ENCODE results near the gene CENPC.
"Not testable (repeated sequence)": the region's sequence is repeated elsewhere in the genome, so short reads cannot be mapped to it uniquely, and the experiment has no call there.

The CENPC gene

GRCh38 chr4:67549123-67549522, 3.8 kb upstream of the CENPC start:
- no peak for DNase-seq

DNA sequence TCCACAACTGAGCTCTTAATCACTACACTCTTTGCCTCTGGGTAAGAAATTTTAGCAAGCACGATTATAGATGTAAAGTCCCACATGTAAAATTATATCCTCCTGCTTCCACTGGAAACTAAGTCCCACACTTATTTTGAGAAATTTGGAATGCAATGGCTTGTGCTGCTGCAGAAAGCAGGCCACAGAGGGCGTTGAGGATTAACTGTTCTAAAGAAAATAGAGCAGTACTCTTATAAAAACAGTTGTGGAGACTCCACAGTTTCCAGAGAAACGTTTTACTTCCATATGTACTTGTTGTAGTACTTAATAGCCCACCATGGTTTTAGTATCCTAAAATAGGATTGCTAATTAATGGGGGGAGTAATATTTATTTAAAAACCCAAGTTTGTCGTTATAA, 1.7 kb upstream of the CENPC start:
- no peak for DNase-seq

- DNase-seq = no peak
These were observed 677 bp upstream of the CENPC start for GRCh38 chr4:67546004-67546356.

- DNase-seq = no peak
These were observed 3.2 kb downstream of the CENPC start for GRCh38 chr4:67542076-67542475.

- DNase-seq = no peak
These were observed 5.5 kb downstream of the CENPC start for GRCh38 chr4:67539830-67540229.

DNA sequence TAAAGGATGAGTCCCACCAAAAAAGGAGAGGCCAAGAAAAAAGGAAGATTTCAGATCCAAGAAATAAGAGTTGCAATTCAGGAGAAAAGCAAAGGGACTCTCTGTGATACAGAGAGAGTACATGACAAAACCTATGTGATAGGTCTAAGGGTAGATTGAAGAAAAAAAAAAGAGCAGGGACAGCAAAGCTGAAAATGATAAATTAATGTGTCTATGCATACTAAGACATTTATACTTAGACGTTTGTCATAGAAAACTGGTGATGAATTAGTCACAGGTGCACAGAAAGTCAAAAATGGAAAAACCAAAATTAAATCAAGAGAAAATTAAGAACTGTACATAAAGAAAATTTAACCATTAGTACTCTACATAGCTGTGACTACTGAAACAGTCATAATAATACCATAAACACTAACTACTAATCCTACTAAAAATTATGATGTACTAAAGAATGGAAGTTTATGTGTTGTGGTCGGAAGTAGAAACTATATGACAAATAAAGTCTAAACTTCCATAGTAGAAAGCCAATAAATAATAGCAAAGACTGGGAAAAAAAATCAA, 9.9 kb downstream of the CENPC start:
- no peak for DNase-seq

DNA sequence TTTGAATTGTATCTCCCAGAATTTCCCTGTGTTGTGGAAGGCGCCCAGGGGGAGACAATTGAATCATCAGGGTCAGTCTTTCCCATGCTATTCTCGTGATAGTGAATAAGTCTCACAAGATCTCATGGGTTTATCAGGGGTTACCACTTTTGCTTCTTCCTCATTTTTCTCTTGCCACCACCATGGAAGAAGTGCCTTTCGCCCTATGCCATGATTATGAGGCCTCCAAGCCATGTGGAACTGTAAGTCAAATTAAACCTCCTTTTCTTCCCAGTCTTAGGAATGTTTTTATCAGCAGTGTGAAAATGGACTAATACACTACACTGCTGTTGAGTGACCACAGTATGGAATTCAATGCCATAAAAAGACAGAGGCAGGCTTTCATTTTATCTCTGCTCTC, 12.2 kb downstream of the CENPC start:
- DNase-seq = no peak

- not testable (repeated sequence) for DNase-seq
These were observed 12.9 kb downstream of the CENPC start for GRCh38 chr4:67532397-67532796.

DNA sequence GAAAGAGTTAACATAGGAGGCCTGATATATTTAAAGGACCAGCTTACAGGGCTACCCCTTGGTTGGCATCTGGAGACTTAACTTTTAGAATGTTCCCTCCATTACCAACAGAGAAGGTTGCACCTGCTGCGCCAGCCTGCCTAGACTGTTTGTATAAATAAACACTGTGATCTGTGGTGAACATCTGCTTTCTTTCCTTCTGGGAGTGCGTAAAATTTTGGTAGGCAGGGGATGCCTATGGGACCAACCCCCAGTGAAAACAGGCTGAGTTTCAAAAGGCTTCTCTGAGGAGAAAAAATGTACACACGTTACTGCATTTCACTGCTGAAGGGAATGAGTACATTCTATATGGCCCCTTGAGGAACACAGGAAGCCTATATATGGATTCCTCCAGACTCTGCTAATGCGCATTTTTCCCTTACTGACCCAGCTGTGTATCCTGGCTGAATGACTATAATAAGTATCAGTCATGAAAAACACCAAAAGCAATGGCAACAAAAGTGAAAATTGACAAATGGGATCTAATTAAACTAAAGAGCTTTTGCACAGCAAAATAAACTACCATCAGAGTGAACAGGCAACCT, 13.8 kb downstream of the CENPC start:
- no peak for DNase-seq

GRCh38 chr4:67524140-67524539, 21.2 kb downstream of the CENPC start:
- not testable (repeated sequence) for DNase-seq

DNA sequence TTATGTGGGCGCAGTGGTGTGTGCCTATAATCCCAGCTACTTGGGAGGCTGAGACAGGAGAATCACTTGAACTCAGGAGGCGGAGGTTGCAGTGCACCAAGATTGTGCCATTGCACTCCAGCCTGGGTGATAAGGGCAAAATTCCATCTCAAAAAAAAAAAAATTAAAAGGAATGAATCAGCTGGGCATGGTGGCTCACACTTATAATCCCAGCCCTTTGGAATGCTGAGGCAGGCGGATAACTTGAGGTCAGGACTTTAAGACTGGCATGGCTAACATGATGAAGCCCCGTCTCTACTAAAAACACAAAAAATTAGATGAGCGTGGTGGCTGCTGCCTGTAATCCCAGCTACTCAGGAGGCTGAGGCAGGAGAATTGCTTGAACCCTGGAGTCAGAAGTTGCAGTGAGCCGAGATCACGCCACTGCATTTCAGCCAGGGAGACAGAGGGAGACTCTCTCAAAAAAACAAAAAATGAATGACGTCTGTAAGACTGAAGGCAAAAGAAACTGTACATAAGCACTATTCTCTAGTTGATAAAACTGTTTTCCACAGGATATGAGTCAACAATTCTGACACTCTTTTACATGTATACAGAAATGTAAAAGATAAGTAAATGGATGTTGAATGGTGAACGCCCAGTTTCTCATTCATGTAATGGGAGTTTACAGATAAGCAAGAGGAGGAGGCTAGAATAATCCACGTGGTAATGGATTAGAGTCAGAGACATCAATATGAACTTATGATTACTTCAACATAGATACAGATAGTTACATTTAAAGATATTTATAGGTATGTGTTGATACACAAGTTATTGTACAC, 22.2 kb downstream of the CENPC start:
- DNase-seq = no peak

DNA sequence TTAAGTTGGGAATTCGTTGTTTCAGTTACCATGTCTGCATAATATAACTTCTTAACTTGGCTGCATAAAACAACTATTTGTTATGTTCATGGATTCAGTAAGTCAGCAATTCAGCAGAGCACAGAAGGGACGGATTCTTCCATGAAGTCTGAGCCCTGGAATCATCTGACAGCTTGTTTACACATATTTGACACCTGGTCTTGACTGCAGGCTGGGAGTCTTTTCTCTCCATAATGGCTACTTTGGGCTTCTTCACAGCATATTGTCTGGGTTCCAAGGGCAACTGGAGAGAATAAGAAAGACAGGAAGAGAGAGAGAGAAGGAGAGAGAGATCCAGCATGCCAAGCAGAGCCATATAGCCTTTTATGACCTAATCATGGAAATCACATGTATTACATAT, 23.1 kb downstream of the CENPC start:
- DNase-seq = no peak

DNA sequence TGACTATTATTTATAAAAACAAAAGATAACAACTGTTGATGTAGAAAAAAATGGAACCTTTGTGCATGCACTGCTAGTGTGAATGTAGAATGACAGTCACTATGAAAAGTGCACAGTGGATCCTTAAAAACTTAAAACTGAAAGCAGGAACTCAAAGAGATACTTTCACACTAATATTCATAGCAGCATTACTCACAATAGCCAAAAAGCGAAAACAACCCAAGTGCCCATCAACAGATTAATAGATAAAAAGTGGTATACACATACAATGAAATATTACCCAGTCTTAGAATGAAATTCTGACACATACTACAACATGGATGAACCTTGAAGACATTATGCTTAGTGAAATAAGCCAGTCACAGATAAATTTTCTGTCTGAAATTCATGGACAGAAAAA, 23.8 kb downstream of the CENPC start:
- DNase-seq = no peak

DNA sequence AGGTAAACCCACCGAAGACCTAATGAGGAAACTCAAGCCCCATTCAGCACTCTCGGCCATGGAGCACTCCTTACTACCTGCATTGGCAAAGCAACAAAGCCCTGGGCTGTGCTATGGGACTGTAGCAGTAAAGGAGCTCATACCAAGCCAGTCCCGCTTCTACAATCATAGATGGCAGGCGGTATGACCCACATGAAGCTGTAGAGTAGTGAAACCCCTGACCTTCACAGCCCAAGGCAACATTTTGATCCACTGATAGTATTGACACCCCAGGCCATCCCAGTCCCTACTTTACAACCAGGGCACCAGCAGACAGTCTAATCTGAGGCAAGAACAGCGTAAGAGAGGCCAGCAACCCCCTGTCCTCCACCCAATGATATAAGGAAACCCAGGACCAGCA, 25.2 kb downstream of the CENPC start:
- no peak for DNase-seq

- no peak for DNase-seq
These were observed 32.8 kb downstream of the CENPC start for GRCh38 chr4:67512501-67512900.

GRCh38 chr4:67500373-67500772, 44.9 kb downstream of the CENPC start:
- no peak for DNase-seq

DNA sequence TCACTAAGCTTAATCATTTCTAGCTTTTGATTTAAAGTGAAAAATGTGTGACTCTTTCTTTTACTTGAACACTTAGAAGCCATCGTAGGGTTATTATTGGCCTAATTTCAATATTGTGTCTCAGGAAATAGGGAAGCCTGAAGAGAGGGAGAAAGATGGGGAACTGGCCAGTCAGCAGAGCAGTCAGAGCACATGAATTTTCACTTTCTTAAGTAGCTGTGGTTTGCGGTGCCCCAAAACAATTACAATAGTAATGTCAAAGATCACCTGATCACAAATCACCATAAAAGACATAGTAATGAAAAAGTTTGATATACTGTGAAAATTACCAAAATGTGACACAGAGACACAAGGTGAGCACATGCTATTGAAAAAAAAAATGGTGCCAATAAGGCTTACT, 45.5 kb downstream of the CENPC start:
- no peak for DNase-seq

DNA sequence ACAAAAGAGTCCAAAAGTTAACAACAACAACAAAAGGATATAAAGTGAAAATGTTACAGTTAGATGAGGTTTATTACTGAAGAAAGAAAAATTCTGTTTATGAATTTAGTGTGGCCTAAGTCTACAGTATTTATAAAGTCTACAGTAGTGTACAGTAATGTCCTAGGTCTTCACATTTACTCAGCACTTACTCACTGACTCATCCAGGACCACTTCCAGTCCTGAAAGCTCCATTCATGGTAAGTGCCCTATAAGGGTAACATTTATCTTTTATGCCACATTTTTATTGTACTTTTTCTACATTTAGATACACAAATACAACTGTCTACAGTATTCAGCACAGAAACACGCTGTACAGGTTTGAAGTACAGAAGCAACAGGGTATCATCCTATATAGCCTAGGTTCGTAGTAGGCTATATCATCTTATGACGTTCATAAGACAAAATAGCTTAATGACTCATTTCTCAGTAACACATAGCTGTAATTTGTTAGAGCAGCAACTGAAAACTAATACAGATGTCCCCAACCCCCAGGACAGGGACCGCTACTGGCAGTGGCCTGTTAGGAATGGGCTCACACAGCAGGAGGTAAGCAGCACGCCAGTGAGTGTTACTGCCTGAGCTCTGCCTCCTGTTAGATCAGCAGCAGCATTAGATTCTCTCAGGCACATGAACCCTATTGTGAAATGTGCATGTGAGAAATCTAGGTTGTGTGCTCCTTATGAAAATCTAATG, 61.3 kb downstream of the CENPC start:
- DNase-seq = no peak

DNA sequence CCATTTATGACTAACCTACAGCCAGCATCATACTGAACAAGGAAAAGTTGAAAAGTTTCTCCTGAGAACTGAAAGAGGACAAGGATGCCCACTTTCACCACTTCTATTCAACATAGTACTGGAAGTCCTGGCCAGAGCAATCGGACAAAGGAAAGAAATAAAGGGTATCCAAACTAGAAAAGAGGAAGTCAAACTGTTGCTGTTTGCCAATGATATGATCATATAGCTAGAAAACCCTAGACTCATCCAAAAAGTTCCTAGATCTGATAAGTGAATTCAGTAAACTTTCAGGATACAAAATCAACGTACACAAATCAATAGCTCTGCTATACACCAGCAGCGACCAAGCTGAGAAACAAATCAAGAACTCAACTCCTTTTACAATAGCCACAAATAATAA, 64.5 kb downstream of the CENPC start:
- DNase-seq = no peak

GRCh38 chr4:67475155-67475554, 70.1 kb downstream of the CENPC start:
- DNase-seq = no peak

- DNase-seq = no peak
These were observed 74.4 kb downstream of the CENPC start for GRCh38 chr4:67470871-67471270.

DNA sequence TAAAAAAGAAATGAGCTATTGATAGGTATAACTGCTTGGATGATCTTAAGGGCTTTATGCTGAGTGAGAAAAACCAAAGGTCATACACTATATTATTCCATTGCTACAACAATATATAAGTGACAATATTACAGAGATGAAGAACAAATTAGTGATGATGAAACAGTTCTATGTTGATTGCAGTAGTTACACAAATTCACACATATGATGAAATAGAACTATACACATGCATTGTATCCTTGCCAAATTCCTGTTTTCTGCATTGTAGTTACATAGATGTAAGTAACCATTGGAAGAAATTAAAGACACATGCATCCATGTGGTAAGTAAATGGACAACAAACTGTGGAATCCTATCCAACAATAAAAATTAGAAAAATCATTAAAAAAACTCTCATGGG, 76.5 kb downstream of the CENPC start:
- no peak for DNase-seq

DNA sequence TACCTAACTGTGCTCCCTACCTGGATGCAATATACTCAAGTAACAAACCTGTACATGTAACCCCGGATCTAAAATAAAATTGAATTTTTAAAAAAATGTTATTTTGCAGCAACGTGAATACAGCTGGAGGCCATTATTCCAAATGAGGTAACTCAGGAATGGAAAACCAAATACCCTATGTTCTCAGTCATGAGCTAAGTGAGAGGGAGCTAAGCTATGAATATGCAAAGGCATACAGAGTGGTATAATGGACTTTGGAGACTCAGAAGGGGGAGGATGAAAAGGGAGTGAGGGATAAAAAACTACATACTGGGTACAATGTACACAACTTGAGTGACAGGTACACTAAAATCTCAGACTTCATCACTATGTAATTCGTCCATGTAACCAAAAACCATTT, 78.6 kb downstream of the CENPC start:
- no peak for DNase-seq

DNA sequence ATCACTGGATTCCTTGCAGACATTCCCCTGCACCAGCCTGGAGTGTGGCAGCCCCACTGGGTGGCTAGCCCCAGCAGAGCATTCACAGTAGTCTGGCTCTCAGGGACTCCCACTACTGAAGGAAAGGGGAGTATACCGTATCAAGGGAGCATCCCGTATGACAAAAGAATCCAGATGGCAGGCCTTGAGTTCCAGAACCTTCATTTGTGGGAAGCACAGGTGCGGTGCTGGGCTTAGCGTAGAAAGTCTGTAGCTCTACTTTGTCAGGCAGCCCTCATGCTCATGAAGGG, 79.6 kb downstream of the CENPC start:
- DNase-seq = no peak

All from CD4-positive, alpha-beta T cell treated with Interleukin-17A for 4 hours (primary cell).